ENCODE results near the gene NR1D1.
"Not testable (repeated sequence)": the region's sequence is repeated elsewhere in the genome, so short reads cannot be mapped to it uniquely, and the experiment has no call there.

NR1D1 gene

DNA sequence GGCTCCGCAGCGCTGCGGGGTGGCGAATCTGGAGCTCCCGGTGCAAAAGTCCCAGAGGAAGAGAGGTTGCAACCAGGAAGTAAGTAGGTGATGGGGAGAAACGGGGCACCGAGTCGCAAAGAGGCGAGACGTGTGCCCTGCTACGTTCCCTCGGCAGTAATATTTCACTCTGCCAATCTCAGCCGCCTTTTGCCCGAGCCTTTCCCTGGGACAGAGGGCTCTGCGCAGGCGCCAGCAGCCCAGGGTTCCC is at the start of gene NR1D1:
Gene NR1D1, minus strand, starts transcription at position 171 of the 250 bp plus-strand sequence. CDS start 495 bp downstream, outside the sequence.
- no peak for DNase-seq

DNA sequence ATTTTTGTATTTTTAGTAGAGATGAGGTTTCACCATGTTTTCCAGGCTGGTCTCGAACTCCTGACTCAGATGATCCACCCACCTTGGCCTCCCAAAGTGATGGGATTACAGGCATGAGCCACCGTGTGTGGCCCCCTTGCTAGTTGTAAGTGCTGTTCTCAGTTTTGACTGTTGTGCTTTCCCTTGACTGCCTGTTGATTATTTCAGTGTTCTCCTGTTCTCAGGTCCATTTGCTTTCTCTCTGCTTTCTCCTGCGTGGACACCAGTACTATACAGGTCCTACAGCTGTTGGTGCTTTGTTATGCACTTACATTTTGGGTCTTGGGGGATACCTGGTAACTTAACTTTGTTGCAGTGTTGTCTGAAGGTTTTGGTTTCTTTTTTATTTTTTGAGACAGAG is 48.1 kb upstream of the NR1D1 start:
- no peak for DNase-seq

DNA sequence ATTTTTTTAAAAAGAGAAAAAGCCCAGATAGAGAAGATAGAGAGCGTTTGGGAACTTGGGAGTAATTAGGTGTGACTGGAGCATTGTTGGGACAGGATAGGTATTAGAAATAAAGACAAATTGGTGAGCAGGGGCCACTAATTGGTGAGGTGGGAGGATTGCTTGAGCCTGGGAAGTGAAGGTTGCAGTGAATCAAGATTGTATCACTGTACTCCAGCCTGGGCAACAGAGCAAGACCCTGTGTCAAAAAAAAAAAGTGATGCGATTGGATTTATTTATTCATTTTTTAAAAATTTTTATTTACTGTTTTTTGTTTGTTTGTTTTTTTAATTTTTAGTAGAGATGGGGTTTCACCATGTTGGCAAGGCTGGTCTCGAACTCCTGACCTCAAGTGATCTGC is 45.1 kb upstream of the NR1D1 start:
- DNase-seq: no peak

DNA sequence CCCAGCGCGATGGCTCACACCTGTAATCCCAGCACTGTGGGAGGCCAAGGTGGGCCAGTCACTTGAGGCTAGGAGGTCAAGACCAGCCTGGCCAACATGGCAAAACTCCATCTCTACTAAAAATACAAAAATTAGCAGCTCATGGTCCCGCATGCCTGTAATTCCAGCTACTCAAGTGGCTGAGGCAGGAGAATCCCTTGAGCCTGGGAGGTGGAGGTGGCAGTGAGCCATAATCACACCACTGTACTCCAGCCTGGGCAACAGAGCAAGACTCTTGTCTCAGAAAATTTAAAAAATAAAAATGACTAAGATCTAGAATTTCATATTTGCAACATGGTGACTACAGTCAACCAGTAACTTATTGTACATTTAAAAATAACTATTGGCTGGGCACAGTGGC is 42.8 kb upstream of the NR1D1 start:
- not testable (repeated sequence) for DNase-seq

GRCh38 chr17:40139566-40140058 is 39.2 kb upstream of the NR1D1 start:
- no peak for DNase-seq

GRCh38 chr17:40135817-40136216 is 35.4 kb upstream of the NR1D1 start:
- no peak for DNase-seq

- DNase-seq: no peak
Observed at GRCh38 chr17:40134184-40134583, 33.8 kb upstream of the NR1D1 start.

GRCh38 chr17:40130352-40131042 is 30.1 kb upstream of the NR1D1 start:
- DNase-seq: no peak

DNA sequence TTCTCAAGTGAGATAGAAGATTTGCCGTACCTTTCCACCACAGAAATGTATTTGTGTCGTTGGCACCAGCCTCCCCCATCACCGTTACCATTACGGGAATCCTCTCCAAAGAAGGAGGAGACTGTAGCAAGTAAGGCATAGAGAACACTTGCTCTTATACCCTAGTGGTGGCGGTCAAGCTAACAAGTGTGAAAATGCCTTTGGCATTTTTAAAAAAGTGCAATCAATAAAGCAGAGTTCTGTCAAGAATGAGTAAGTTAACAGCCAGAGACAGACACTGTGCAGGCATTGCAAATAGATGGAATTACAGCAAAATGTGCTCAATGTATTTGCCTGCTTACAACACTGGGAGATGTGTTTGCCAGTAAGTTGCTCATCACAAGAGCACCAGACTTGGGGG is 29.1 kb upstream of the NR1D1 start:
- DNase-seq: no peak

- DNase-seq: peak; percentile 64
Observed at GRCh38 chr17:40124279-40125141, 24.1 kb upstream of the NR1D1 start.

- no peak for DNase-seq
Observed at GRCh38 chr17:40123811-40124114, 23.4 kb upstream of the NR1D1 start.

DNA sequence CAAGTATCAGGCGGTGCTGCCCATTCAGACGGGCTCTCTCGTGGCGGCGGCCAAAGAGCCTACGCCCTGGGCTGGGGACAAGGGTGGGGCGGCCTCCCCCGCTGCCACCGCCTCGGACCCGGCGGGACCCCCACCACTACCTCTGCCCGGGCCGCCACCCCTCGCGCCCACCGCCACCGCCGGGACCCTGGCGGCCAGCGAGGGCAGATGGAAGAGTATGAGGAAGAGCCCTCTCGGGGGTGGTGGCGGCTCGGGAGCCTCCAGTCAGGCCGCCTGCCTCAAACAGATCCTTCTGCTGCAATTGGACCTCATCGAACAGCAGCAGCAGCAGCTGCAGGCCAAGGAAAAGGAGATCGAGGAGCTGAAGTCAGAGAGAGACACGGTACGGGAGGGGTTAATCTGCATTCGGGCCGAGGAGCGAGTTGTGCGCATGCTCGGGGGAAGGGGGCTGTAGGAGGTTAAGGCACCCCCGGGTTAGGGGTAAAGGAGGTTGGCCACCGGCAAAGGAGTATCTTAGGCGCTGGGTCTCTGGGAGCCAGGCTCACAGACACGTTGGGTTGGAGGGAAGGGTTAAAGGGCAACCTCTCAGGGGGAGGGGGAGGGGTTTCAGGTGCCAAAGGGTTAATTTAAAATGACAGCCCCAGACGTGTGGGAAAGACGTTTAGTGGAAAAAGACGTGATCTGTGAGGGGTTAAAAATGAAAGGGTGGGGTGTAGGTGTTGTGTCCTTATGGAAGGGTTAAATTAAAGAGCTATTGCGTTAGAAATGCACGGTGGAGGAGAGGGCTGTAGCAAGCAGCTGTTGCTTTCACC is 22.8 kb upstream of the NR1D1 start:
- peak; percentile 53 for DNase-seq

DNA sequence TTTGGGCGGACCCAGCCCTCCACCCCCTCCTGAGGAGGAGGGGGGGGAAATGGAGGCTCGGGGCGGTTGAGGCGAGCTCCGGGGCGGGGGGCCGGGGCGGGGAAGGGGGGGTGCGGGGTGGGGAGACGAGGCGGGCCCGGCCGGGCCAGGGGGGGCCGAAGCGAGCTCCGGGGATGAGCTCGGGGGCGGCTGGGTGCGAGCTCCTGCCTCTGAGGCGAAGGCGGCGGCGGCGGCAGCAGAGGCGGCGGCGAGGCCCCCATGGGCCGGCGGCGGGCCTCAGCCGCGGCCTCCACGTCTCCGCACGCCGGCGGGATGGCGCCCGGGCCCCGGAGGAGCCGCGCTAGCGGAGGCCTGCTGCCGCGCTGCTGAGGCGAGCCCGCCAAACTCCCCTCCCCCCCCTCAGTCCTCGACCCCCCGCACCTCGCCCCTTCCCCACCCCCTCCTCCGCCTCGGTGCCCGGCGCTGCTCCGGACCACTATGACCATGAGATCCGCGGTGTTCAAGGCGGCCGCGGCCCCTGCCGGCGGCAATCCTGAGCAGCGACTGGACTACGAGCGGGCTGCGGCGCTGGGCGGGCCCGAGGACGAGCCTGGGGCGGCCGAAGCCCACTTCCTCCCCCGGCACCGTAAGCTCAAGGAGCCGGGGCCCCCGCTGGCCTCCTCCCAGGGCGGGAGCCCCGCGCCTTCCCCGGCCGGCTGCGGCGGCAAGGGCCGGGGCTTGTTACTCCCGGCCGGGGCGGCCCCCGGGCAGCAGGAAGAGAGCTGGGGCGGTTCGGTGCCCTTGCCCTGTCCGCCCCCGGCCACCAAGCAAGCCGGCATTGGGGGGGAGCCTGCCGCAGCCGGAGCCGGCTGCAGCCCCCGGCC is 22.0 kb upstream of the NR1D1 start:
- peak; percentile 57 for DNase-seq

GRCh38 chr17:40121181-40122135 is 21.1 kb upstream of the NR1D1 start, which contains the start of gene MSL1:
TSS of gene MSL1 (plus strand) at chr17:40121971. CDS start at chr17:40122613, 642 bp downstream.
- DNase-seq: peak; percentile 75

DNA sequence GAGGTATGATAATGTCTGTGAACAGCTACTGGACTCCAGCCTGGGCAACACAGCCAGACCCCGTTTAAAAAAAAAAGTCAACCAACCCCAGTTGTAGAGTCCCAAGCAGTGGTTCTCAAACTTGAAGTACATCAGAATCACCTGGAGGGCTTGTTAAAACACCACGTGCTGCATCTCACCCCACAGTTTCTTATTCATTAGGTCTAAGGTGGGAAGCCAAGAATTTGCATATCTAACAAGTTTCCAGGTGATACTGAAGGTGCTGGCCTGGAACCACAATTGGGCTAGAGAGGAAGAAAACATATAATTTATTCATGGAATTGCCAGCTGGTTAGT is 14.7 kb upstream of the NR1D1 start:
- no peak for DNase-seq

DNA sequence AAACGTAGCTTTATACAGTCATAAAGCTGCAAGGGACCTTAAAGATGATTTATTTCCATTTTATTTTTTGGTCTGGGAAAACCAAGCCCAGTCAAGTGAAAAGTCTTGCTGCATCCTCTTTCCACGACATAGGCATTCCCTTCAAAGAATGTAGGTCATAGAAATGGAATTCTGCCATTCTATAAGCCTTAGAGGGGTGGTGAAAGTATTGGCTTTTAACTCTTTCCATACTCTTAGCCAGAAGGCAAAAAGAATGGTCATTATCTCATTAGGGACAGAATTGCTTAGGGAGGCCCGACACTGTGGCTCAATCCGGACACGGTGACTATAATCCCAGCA is 13.5 kb upstream of the NR1D1 start:
- no peak for DNase-seq

DNA sequence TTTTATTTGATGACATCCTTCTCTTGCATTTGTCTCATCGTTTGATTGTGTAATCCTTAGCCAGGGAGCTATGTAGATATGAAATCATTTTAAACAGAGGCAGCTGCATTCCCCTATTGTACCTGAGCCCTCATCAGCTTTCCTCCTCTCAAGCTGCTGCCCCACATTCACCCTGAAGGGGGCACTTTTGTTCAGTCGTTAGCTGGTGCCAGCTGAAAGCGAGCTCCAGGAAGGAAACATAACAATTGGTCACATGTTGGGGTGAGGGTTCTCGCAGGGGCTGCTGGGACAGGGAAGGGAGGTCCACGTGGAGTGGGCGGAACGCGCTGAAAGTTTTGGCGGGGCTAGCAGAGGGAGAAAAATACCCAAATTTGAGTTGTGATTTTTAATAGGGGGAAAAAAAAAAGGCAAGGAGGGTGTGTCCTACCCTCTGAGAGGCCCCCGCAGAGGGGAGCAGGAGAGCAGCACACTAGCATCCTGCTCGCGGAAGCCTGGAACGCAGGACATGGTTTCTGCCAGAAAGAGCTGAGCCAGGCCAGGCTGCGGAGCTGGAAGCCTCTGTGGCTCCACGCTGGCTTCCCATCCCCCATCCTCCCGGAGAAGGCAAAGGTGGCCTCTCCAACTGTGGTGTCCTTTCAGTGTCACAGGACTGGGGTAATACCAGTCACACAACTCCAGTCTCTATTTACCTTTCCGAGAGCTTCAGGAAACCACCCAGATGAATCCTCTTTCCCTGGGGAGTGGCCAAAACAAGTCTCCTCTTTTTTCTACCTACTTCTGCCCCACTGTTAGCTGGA is 12.9 kb upstream of the NR1D1 start:
- peak; percentile 95 for DNase-seq

- DNase-seq: no peak
Observed at GRCh38 chr17:40112718-40113109, 12.3 kb upstream of the NR1D1 start.

DNA sequence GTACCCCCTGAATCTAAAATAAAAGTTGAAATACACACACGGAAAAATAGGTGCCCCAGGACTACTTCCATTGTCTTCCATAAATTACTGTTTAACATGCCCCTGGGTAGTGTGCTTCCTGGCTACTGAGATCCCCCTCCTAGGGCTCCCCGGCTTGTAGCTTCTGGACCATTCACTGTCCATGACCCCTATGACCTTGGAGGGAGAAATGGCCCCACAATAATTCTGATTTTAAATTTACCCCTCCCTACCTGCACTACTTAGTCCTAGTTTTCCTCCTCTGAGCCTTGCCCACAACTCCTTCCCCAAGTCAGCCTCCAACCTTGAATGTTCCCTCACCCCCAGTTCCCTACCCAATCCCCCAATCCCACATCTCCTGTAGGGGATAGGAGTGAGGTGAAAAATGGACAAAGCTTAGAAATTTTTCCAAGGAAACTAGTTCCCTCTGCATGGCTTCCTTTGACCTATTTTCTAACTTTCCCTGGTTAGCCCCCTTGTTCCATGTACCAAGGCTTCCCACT is 11.9 kb upstream of the NR1D1 start:
- no peak for DNase-seq
